SK-N-MC (cell line): ENCODE data around the gene DHX30.

Experiments used
- FOXP2 ChIP-seq: optimal IDR thresholded peaks from 2 replicates; pipeline ENCODE3; 2011; ENCODE audit warnings: mild to moderate bottlenecking, moderate library complexity; ENCODE audit not compliant: insufficient read depth; ENCODE audit errors: extremely low read length, control extremely low read depth
- POLR2AphosphoS5 ChIP-seq: IDR thresholded peaks from 2 replicates; pipeline ENCODE4 v1.6.1; 2012; ENCODE audit warnings: mild to moderate bottlenecking, low read depth, low read length, borderline replicate concordance

DNA sequence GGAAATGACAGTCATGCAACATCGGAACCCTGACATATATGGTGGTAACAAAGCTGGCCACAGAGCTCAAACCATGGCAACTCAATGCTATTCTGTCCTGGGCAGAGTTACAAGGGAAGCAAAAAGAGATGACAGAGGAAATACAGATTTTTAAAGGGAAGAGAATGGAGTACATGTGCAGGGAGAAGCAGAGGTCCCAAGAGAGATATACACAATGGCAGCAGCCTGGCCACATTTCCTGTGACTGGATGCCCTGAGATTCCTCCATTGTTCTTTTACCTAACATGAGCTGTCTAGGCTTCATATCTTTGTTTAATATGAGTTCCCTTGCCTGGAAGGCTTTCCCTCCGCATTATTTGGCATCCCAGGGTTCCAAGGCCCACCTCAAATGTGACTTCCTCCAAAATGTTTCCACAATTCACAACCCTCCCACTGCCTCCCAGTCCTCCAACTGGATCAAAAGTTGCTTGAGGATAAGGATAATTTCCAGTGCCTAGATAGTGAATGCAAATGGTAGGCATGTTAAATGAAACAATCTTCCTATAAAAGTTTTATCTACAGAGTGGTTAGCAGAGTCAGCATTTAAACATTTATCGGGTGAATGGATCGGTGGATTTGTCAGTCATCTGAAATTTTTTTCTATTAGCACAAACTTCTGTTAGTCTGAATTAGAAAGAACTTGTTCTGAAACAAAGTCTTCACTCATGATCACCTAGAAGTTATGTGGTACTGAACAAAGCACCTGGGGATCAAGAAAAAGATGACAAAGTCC lies 86.2 kb downstream of the DHX30 start:
- TF ChIP-seq POLR2AphosphoS5: no peak
- TF ChIP-seq FOXP2: no peak
